HepG2 (cell line): ENCODE results near the gene LTB4R2. TPM values are rescaled to one million over a fixed set of nuclear protein-coding genes. Genes with fewer than 3 reads are reported as not detected.
A peak's percentile ranks its signal among the peaks of the same experiment; 100 is the strongest.

Experiments
- ATRX ChIP-seq: sonication (generic); formaldehyde crosslinking; IDR thresholded peaks from 2 replicates; pipeline ENCODE4 v1.4.0; 2020; ENCODE audit warnings: missing genetic modification reagents, borderline replicate concordance
- HDAC1 ChIP-seq: sonication (generic); formaldehyde crosslinking; IDR thresholded peaks from 2 replicates; pipeline ENCODE4 v1.5.1; 2020; ENCODE audit warnings: mild to moderate bottlenecking, missing genetic modification reagents
- NKX3-1 ChIP-seq: sonication (generic); formaldehyde crosslinking; IDR thresholded peaks from 2 replicates; pipeline ENCODE4 v1.5.0; 2020; ENCODE audit warnings: missing genetic modification reagents
- SRSF1 ChIP-seq: fragments of 200-400 bp; formaldehyde crosslinking; optimal IDR thresholded peaks from 2 replicates; pipeline ENCODE3; 2017; ENCODE audit warnings: mild to moderate bottlenecking, low read depth, low read length, moderate library complexity
- ZKSCAN5 ChIP-seq: sonication (generic); formaldehyde crosslinking; IDR thresholded peaks from 2 replicates; pipeline ENCODE4 v1.5.1; 2020; ENCODE audit warnings: mild to moderate bottlenecking, missing genetic modification reagents
- ZNF501 ChIP-seq: sonication (generic); formaldehyde crosslinking; IDR thresholded peaks from 2 replicates; pipeline ENCODE4 v1.5.1; 2020; ENCODE audit warnings: mild to moderate bottlenecking, moderate library complexity, missing genetic modification reagents
- ZNF746 ChIP-seq: sonication (generic); formaldehyde crosslinking; IDR thresholded peaks from 2 replicates; pipeline ENCODE4 v1.8.0; 2022; ENCODE audit warnings: mild to moderate bottlenecking, missing genetic modification reagents
- polyA plus RNA-seq, 8 experiments: library from polyadenylated mRNA; depleted of rRNA in 3 of 8; stranded (reverse) in 7 of 8; unstranded in 1 of 8; fragments of >200 nt; fragmentation: Illumina TruSeq in 4 of 8; extraction: Trizol in 4 of 8; gene quantifications; 2 replicates each; pipeline versions ENCODE4 v1.2.1 to v1.2.3, GENCODE V29; 2011 to 2016; ENCODE audit warnings: low read depth in 4 of 8, missing spikeins in 1 of 8, mixed read lengths in 1 of 8; ENCODE audit not compliant: insufficient read depth in 1 of 8
- total RNA-seq, 5 experiments: library from RNA; depleted of rRNA; stranded (reverse); fragments of >200 nt; fragmentation: Illumina TruSeq; extraction: Trizol; gene quantifications; 2 replicates each; pipeline ENCODE4 v1.2.3, GENCODE V29; 2016; ENCODE audit warnings: low read depth in 1 of 5
- TF ChIP-seq, protein P1 (sequence below): IDR thresholded peaks from 2 replicates; pipeline ENCODE4 v1.6.1; 2018; ENCODE audit warnings: missing genetic modification reagents
- TF ChIP-seq, protein P2 (sequence below): IDR thresholded peaks from 2 replicates; pipeline ENCODE4 v1.6.1; 2016; ENCODE audit warnings: low read depth, borderline replicate concordance
- TF ChIP-seq, protein P3 (sequence below): sonication (generic); formaldehyde crosslinking; IDR thresholded peaks from 2 replicates; pipeline ENCODE4 v1.4.0; 2020; ENCODE audit warnings: mild to moderate bottlenecking, missing genetic modification reagents
- TF ChIP-seq, protein P4 (sequence below): sonication (generic); formaldehyde crosslinking; IDR thresholded peaks from 2 replicates; pipeline ENCODE4 v1.4.0; 2020; ENCODE audit warnings: missing genetic modification reagents
- TF ChIP-seq, protein P5 (sequence below): sonication (generic); formaldehyde crosslinking; IDR thresholded peaks from 2 replicates; pipeline ENCODE4 v1.4.0; 2020; ENCODE audit warnings: mild to moderate bottlenecking, missing genetic modification reagents

The LTB4R2 gene
- total and polyA plus RNA-seq, 2 of the 13 experiments (the other 11 are each of a cell fraction or from before 2014, with no cell fraction given), result 3.9 to 6.9 TPM

DNA sequence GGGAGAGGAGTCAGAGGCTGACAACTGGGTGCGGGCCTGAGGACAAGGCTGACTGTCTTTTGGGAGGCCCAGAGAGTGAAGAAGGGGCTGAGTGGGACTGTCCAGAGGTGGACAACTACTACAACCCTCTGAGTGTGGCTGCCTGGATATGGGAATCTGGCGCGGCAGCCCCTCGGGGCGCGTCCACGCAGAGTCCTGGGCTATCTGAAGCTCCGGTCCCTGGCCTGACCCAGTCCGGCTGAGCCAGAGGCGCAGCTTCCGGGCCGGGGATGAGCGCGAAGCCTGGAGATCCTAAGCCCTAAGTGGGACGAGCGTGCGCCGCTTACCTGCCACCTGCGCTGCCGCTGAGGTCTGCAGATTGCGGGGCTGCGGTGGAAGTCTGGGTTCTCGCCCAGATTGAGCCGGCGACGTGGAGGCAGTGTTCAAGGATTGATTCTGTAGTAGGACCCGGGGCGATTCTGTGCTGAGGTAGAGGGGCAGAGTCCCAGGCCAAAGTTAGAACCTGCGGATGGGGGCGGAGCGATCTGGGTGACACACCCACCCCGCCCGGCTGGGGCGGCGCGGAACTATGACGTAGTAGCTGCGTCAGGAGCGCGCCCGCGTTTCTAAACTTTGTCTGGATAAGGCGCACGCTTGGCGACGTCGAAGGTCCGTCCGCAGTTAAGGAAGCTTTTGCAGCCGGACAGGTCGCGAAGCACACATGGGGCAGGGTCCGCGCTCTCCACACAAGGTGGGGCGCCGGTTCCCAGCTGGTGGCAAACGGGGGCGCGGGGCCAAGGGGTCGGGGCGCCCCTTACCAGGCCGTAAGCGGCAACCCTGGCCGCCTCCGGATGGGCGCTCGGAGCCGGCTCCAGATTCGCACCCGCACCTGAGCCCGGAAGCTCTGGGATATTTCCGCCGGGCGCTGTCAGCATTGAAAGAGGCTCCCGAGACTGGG, 10.4 kb upstream of the LTB4R2 start, which contains the start of the genes DHRS1 and NOP9 (continued):
- TF ChIP-seq, protein P1, sequence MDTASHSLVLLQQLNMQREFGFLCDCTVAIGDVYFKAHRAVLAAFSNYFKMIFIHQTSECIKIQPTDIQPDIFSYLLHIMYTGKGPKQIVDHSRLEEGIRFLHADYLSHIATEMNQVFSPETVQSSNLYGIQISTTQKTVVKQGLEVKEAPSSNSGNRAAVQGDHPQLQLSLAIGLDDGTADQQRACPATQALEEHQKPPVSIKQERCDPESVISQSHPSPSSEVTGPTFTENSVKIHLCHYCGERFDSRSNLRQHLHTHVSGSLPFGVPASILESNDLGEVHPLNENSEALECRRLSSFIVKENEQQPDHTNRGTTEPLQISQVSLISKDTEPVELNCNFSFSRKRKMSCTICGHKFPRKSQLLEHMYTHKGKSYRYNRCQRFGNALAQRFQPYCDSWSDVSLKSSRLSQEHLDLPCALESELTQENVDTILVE (CRISPR knock-in tag), result 0 out of 2 replicates have a peak, but pooled peaks have one; percentile 80
- TF ChIP-seq, protein P2, sequence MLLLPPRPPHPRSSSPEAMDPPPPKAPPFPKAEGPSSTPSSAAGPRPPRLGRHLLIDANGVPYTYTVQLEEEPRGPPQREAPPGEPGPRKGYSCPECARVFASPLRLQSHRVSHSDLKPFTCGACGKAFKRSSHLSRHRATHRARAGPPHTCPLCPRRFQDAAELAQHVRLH (CRISPR knock-in tag), result peak; percentile 94; the same call in 1 of the 2 replicates
- TF ChIP-seq SRSF1, result peak; percentile 41
- peak; percentile 100 for TF ChIP-seq HDAC1 (CRISPR knock-in tag)
- TF ChIP-seq, protein P3, sequence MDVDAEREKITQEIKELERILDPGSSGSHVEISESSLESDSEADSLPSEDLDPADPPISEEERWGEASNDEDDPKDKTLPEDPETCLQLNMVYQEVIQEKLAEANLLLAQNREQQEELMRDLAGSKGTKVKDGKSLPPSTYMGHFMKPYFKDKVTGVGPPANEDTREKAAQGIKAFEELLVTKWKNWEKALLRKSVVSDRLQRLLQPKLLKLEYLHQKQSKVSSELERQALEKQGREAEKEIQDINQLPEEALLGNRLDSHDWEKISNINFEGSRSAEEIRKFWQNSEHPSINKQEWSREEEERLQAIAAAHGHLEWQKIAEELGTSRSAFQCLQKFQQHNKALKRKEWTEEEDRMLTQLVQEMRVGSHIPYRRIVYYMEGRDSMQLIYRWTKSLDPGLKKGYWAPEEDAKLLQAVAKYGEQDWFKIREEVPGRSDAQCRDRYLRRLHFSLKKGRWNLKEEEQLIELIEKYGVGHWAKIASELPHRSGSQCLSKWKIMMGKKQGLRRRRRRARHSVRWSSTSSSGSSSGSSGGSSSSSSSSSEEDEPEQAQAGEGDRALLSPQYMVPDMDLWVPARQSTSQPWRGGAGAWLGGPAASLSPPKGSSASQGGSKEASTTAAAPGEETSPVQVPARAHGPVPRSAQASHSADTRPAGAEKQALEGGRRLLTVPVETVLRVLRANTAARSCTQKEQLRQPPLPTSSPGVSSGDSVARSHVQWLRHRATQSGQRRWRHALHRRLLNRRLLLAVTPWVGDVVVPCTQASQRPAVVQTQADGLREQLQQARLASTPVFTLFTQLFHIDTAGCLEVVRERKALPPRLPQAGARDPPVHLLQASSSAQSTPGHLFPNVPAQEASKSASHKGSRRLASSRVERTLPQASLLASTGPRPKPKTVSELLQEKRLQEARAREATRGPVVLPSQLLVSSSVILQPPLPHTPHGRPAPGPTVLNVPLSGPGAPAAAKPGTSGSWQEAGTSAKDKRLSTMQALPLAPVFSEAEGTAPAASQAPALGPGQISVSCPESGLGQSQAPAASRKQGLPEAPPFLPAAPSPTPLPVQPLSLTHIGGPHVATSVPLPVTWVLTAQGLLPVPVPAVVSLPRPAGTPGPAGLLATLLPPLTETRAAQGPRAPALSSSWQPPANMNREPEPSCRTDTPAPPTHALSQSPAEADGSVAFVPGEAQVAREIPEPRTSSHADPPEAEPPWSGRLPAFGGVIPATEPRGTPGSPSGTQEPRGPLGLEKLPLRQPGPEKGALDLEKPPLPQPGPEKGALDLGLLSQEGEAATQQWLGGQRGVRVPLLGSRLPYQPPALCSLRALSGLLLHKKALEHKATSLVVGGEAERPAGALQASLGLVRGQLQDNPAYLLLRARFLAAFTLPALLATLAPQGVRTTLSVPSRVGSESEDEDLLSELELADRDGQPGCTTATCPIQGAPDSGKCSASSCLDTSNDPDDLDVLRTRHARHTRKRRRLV (CRISPR knock-in tag), result peak; percentile 95
- 0 out of 2 replicates have a peak, but pooled peaks have one; percentile 95 for TF ChIP-seq ATRX
- TF ChIP-seq, protein P4, sequence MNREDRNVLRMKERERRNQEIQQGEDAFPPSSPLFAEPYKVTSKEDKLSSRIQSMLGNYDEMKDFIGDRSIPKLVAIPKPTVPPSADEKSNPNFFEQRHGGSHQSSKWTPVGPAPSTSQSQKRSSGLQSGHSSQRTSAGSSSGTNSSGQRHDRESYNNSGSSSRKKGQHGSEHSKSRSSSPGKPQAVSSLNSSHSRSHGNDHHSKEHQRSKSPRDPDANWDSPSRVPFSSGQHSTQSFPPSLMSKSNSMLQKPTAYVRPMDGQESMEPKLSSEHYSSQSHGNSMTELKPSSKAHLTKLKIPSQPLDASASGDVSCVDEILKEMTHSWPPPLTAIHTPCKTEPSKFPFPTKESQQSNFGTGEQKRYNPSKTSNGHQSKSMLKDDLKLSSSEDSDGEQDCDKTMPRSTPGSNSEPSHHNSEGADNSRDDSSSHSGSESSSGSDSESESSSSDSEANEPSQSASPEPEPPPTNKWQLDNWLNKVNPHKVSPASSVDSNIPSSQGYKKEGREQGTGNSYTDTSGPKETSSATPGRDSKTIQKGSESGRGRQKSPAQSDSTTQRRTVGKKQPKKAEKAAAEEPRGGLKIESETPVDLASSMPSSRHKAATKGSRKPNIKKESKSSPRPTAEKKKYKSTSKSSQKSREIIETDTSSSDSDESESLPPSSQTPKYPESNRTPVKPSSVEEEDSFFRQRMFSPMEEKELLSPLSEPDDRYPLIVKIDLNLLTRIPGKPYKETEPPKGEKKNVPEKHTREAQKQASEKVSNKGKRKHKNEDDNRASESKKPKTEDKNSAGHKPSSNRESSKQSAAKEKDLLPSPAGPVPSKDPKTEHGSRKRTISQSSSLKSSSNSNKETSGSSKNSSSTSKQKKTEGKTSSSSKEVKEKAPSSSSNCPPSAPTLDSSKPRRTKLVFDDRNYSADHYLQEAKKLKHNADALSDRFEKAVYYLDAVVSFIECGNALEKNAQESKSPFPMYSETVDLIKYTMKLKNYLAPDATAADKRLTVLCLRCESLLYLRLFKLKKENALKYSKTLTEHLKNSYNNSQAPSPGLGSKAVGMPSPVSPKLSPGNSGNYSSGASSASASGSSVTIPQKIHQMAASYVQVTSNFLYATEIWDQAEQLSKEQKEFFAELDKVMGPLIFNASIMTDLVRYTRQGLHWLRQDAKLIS (CRISPR knock-in tag), result no peak; the same call in 1 of the 2 replicates
- TF ChIP-seq NKX3-1, result 0 out of 2 replicates have a peak, but pooled peaks have one; percentile 88
- TF ChIP-seq, protein P5, sequence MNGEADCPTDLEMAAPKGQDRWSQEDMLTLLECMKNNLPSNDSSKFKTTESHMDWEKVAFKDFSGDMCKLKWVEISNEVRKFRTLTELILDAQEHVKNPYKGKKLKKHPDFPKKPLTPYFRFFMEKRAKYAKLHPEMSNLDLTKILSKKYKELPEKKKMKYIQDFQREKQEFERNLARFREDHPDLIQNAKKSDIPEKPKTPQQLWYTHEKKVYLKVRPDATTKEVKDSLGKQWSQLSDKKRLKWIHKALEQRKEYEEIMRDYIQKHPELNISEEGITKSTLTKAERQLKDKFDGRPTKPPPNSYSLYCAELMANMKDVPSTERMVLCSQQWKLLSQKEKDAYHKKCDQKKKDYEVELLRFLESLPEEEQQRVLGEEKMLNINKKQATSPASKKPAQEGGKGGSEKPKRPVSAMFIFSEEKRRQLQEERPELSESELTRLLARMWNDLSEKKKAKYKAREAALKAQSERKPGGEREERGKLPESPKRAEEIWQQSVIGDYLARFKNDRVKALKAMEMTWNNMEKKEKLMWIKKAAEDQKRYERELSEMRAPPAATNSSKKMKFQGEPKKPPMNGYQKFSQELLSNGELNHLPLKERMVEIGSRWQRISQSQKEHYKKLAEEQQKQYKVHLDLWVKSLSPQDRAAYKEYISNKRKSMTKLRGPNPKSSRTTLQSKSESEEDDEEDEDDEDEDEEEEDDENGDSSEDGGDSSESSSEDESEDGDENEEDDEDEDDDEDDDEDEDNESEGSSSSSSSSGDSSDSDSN (CRISPR knock-in tag), result peak; percentile 99
- TF ChIP-seq ZNF746 (CRISPR knock-in tag), result no peak
- TF ChIP-seq ZKSCAN5, result peak; percentile 73; the same call in 1 of the 2 replicates
- TF ChIP-seq ZNF501 (CRISPR knock-in tag), result peak; percentile 97
